Right forelimb (tissue), 1 donor: ENCODE measurements around the gene KRT39.
"Not testable (repeated sequence)": the region's sequence is repeated elsewhere in the genome, so short reads cannot be mapped to it uniquely, and the experiment has no call there.

Source experiments
- DNase-seq: peaks from one replicate; pipeline ENCODE4 v3.0.0-alpha.2; 2018

The KRT39 gene

DNA sequence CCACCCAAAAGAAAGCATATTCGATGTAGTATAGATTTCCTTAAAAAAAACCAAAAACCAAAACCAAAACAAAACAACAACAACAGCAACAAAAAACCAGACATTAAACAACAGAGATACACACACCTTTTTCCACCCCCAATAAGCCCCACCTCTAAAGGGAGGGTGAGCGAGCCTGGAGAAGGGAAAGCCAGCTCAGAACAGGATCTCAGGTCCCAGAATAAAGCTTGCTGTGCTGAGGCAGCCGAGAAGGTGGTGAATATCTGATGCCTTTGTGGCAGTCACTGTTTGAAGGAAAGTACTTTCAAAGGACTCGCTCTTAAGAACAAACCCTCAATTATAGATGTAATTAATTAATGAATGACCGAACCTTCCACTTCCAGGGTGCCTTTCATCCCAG lies 29.8 kb downstream of the KRT39 start:
- no peak for DNase-seq

GRCh38 chr17:40936437-40936971 lies 30.2 kb downstream of the KRT39 start:
- DNase-seq = no peak

- DNase-seq = no peak
These were observed 31.1 kb downstream of the KRT39 start for GRCh38 chr17:40935624-40936023.

GRCh38 chr17:40932608-40933007 lies 34.1 kb downstream of the KRT39 start:
- no peak for DNase-seq

GRCh38 chr17:40931311-40931710 lies 35.4 kb downstream of the KRT39 start:
- DNase-seq = no peak

DNA sequence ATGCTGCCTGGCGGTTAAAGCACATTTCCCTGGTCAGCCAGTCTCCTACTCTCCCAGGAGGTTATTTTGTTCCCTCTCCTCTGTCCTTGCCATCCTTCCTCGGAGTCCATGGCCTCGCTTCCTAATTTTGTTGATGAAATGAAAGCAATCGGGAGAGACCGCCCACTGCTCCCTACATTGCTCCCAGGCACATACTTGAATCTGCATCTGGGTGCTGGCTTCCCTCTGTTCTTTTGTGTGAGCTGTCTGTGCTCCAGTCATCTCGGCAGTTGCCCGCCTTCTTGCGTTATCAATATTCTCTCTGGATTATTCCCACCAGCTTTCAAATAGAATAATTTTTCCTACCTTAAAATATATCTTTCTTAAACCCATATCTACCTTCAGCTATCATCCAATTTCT lies 40.4 kb downstream of the KRT39 start:
- no peak for DNase-seq

GRCh38 chr17:40922239-40922638 lies 44.5 kb downstream of the KRT39 start:
- no peak for DNase-seq

GRCh38 chr17:40921026-40921425 lies 45.7 kb downstream of the KRT39 start:
- DNase-seq = no peak

DNA sequence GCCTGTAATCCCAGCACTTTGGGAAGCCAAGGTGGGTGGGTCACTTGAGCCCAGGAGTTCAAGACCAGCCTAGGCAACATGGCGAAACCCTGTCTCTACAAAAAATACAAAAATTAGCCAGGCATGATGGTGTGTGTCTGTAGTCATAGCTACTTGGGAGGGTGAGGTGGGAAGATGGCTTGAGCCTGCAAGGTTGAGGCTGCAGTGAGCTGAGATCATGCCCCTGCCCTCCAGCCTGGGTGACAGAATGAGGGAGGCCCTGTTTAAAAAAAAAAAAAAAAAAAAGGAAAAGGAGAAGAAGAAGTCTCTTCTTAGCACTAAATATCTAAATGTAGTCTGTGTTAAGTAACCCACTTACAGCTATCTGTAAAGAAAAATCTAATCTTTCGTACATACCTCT lies 49.6 kb downstream of the KRT39 start:
- not testable (repeated sequence) for DNase-seq

DNA sequence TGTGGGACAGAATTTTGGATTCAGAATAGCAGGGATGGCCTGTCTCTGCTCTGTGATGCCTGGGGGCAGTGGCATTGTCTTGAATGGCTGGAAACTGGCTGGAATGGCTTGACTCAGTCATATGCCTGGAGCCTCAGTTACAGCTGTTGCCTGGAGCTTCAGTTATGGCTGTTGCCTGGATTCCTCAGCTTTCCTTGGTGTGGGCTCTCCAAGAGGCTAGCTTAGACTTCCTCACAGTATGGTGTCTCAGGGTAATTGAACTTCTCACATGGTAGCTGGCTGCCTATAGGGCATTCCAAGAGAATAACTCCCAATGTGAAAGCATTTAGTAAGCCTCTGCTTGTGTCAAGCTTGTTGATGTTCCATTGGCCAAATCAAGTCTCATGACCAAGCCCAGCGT lies 50.4 kb downstream of the KRT39 start:
- no peak for DNase-seq

DNA sequence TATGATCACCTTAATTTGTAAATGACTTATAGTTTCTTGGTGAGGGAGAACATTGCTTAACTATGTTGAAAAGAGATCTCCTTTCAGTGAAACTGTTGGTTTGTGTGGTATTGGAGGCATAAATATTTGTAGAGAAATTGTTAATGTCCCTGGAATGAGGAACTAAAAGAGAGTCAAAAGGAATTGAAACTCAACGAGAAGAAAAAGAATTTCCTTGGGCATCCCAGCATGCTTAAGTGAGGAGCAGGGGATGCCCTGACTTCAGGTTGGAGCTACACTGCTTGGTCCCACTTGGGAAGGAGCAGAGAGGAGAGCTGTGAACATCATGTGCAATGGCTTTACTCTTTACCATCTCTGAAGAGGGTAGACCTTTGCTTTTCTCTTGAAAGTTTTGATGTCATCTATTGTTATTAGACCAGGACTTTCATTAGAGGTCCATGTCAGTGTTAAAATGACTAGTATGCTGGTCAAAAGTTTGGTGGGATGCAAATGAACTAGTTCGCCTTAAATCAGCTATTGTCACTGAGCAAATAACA lies 51.0 kb downstream of the KRT39 start:
- DNase-seq = no peak

DNA sequence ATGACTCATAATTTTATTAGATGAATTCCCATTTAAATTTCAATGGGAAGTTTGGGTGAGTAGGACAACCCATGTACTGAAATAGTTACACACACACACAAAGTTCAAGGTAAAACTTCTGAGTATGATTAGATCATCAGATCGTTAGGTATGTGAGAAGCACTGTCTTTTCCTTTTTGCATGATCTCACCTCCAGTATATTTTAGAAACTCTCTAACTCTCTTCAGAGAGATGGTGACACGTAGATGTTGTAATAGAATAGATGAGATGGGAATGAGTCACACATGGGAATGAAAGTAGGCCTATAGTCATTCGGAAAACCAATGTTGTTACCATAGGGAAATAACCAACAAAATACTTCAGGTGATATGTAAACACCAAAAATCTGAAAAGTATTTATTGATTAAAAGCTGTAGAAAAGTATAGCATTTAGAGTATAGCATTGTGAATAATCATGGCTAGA lies 51.5 kb downstream of the KRT39 start:
- DNase-seq = no peak

DNA sequence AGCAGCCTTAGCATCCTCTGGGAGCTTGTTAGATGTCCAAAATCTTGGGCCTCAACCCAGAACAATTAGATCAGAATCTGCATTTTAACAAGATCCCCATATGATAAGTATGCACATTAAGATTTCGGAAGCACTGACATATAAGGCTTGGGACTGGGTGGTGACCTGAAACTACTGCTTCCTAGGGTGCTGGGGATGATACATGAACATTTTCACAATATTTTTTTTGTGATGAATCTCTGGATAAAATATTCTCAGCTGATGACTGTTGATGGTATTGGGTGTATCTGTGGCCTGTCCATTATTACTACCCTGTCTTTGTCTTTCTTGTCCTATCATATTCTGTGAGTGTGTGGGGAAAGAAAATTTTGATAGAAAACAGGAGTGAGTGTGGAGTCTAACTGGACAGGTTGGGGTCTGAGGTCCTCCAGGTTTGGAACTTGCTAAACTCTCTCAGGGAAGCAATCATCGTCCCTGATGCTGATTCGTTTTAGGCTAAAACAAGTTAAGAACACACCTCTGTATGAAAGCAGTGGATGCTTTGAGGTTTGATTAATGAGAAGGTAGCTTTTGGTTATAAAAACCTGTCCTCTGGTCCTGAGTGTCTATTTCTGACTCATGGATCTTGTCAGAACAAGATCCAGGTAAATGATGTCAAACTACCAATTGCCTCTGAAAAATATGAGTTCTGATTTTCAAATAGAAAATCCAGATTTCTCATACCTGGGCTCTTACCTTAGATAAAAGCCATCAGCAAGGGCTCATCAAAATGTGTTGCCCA lies 52.5 kb downstream of the KRT39 start:
- no peak for DNase-seq

- no peak for DNase-seq
These were observed 54.1 kb downstream of the KRT39 start for GRCh38 chr17:40912486-40913210.

GRCh38 chr17:40910441-40910841 lies 56.3 kb downstream of the KRT39 start:
- no peak for DNase-seq

GRCh38 chr17:40909755-40910154 lies 57.0 kb downstream of the KRT39 start:
- no peak for DNase-seq

GRCh38 chr17:40909351-40909750 lies 57.4 kb downstream of the KRT39 start:
- peak; percentile 77 for DNase-seq
